Neuron (in vitro differentiated cells): Measurements from ENCODE around the gene ARHGAP22.

Experiments
- H2AFZ ChIP-seq: one replicate; pipeline ENCODE4 v1.6.1; 2013; ENCODE audit warnings: low read depth, mild to moderate bottlenecking, inconsistent platforms, low read length, moderate library complexity
- H3K27me3 ChIP-seq: one replicate; pipeline ENCODE4 v1.6.1; 2013; ENCODE audit warnings: low read length; ENCODE audit not compliant: insufficient read depth
- H3K36me3 ChIP-seq: one replicate; pipeline ENCODE4 v1.6.1; 2013; ENCODE audit warnings: low read length; ENCODE audit not compliant: insufficient read depth
- H3K4me1 ChIP-seq: one replicate; pipeline ENCODE4 v1.6.1; 2013; ENCODE audit warnings: low read length; ENCODE audit not compliant: insufficient read depth
- H3K4me3 ChIP-seq: 2 replicates; pipeline ENCODE4 v1.5.1; 2013; ENCODE audit warnings: mild to moderate bottlenecking, low read length, moderate library complexity
- H3K9me3 ChIP-seq: one replicate; pipeline ENCODE4 v1.6.1; 2013; ENCODE audit warnings: low read length

Gene ARHGAP22

GRCh38 chr10:48547061-48547895 lies 57.6 kb downstream of the ARHGAP22 start:
- no peaks in the 10 kb centered on the region for H3K27me3 ChIP-seq
- no peaks in the 10 kb centered on the region for H3K36me3 ChIP-seq
- H3K9me3 ChIP-seq, result no peaks in the 10 kb centered on the region
- H3K4me3 ChIP-seq, result no peak overlapping the region
- peaks cover 1% of the 10 kb centered on the region for H3K4me1 ChIP-seq
- H2AFZ ChIP-seq, result no peak overlapping the region

GRCh38 chr10:48545462-48546145 lies 59.3 kb downstream of the ARHGAP22 start:
- Histone ChIP-seq H3K27me3 (no peaks in the 10 kb centered on the region), H3K9me3 (no peaks in the 10 kb centered on the region), H2AFZ (no peak overlapping the region), H3K4me1 (peaks cover 1% of the 10 kb centered on the region), H3K36me3 (no peaks in the 10 kb centered on the region), H3K4me3 (no peak overlapping the region)

- no peak overlapping the region for H3K4me3 ChIP-seq
Measured at GRCh38 chr10:48543182-48543844, 61.6 kb downstream of the ARHGAP22 start.

DNA sequence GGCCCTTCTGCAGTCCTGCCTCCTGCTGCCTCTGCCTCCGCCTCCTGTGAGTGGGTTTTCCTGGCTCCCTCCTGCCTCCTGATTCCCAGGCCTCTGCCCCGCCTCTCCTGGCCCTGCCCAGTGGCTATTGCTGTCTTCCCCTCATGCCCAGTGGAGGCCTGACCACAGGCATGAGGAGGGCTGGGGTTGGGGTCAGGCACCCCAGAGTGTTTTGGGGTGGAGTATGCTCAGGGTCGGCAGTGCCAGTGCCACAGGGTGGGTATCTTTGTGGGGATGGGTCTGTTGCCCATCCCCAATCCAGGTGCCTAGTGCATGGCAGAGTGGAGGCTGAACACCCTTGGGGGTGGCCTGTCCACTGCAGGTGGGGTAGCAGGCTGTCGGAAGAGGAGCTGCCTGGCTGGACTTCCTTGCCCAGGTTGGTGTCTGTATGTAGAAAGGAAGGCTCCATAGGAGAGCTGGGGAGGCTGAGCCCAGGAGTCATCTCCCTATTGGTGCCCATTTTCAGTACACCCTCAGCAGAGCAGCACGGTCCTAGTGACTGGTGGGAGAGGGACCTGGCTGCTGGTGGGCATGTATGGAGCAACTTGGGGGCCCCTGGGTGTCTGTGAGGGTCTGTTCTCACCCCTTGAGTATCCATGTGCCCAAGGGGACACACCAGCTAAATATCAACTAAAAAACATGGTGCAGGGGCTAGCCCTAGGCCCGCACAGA lies 62.2 kb downstream of the ARHGAP22 start:
- Histone ChIP-seq H3K36me3 (no peaks in the 10 kb centered on the region), H3K4me3 (no peak overlapping the region), H3K27me3 (no peaks in the 10 kb centered on the region), H3K9me3 (no peaks in the 10 kb centered on the region), H3K4me1 (peaks cover 1% of the 10 kb centered on the region), H2AFZ (no peak overlapping the region)

More at GRCh38 chr10:48543182-48543844, 61.6 kb downstream of the ARHGAP22 start:
- Histone ChIP-seq H3K4me1 (peaks cover 1% of the 10 kb centered on the region), H2AFZ (no peak overlapping the region), H3K9me3 (no peaks in the 10 kb centered on the region), H3K36me3 (no peaks in the 10 kb centered on the region), H3K27me3 (no peaks in the 10 kb centered on the region)

- Histone ChIP-seq H2AFZ (no peak overlapping the region), H3K4me3 (no peak overlapping the region), H3K4me1 (peaks cover 12% of the 10 kb centered on the region), H3K9me3 (no peaks in the 10 kb centered on the region), H3K27me3 (no peaks in the 10 kb centered on the region), H3K36me3 (no peaks in the 10 kb centered on the region)
Measured at GRCh38 chr10:48541144-48541795, 63.6 kb downstream of the ARHGAP22 start.

- Histone ChIP-seq H3K27me3 (no peaks in the 10 kb centered on the region), H3K9me3 (no peaks in the 10 kb centered on the region), H3K4me1 (peaks cover 22% of the 10 kb centered on the region), H3K4me3 (no peak overlapping the region), H2AFZ (no peak overlapping the region), H3K36me3 (no peaks in the 10 kb centered on the region)
Measured at GRCh38 chr10:48538611-48539010, 66.3 kb downstream of the ARHGAP22 start.

DNA sequence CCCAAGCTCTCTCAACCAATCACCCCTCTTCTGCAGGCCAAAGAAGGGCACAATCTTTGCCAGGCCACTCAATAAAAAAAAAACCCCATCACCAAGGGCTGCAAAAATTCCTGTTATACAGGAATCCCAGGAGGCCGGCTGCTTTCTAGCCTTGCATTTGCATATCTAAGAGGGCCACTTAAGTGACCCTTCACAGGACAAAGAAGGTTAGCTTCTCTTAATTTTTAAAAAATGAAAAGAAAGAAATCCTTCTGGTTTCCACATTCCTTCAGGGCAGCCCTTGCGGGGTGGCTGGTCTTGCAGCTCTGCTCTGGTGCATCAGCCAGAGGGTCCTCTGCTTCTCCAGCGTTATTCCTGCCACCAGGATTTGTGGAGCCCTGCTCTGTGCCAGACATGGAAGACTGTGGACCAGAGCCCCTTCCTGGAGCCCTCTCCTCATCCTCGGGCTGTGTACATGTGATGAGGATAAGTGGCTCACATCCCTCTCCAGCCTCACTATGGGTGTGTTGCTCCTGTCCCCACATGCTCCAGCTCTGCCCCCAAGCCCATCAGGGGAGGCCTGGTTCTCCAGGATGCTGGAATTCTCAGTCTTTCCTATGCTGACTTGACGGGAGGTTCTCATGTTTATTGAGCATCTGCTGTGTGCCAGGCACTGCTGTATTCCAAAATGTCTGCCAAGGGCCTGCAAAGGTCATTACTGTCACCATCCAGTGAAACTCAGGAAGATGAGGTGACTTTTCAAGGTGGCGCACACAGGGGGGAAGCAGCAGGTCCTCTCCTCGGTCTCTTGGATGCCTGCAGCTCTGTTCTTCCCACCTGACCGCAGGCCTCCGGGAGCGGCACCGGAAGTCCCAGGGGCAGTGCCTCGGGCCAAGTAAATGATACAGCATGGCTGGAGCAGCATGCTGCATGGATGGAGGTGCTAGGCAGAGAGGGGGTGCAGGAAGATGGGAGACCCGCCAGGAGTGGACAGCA lies 67.7 kb downstream of the ARHGAP22 start:
- Histone ChIP-seq H3K4me1 (peaks cover 21% of the 10 kb centered on the region), H3K36me3 (no peaks in the 10 kb centered on the region), H3K4me3 (no peak overlapping the region), H2AFZ (no peak overlapping the region), H3K9me3 (no peaks in the 10 kb centered on the region), H3K27me3 (no peaks in the 10 kb centered on the region)

DNA sequence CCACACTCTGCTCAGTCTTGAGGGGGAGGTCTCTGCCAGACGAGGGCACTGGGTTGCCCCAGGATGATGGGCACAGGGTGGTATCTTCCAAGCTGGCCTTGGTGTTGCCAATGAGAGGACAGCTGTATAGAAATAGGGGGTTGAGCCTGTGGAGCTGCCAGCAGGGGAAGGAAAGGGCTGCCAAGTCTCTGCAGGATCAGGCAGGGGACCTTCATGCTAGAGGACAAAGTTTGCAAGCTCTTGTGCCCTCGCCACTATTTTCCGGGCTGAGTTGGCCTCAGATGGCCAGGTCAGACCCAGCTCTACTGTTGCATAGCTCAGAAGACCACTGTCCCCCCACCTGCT lies 68.7 kb downstream of the ARHGAP22 start:
- no peaks in the 10 kb centered on the region for H3K9me3 ChIP-seq
- no peak overlapping the region for H2AFZ ChIP-seq
- H3K4me1 ChIP-seq, result peaks cover 21% of the 10 kb centered on the region
- no peak overlapping the region for H3K4me3 ChIP-seq
- no peaks in the 10 kb centered on the region for H3K36me3 ChIP-seq
- H3K27me3 ChIP-seq, result no peaks in the 10 kb centered on the region

DNA sequence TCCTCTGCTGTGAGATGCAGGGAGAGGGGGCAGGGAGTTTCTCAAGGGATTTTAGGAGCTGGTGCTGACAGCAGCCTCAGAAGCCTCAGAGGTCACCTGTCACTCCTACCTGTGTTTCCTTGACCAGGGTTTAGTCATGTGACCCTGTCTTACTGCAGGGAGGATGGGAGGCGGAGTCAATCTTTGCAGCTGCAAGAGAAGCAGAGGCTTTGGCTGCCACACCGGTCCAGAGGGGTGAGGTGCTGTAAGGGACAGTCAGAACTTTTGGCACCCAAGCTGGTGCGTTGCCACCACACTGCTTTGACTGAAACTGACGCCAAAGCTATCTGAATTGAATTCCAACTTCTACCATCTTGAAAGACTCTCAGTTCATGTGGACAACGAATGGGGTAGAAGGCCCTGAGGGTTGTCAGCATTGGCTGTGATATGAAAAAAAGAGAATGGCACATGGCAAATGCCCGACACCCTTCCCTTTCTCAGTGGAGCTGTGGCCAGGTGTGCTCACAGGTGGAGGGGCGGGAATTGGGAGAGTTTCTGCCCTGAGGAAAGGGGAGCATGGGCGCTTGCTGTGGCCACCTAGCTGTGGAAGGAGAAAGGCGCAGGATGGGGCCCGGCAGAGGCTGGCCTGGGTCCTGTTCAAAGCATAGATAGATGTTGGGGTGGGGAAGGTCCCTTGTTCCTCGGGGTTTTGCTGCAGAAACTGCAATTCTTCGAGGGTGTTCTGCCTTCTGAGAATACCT lies 69.3 kb downstream of the ARHGAP22 start:
- Histone ChIP-seq H3K4me1 (peaks cover 21% of the 10 kb centered on the region), H2AFZ (no peak overlapping the region), H3K9me3 (no peaks in the 10 kb centered on the region), H3K27me3 (no peaks in the 10 kb centered on the region), H3K36me3 (no peaks in the 10 kb centered on the region), H3K4me3 (no peak overlapping the region)

DNA sequence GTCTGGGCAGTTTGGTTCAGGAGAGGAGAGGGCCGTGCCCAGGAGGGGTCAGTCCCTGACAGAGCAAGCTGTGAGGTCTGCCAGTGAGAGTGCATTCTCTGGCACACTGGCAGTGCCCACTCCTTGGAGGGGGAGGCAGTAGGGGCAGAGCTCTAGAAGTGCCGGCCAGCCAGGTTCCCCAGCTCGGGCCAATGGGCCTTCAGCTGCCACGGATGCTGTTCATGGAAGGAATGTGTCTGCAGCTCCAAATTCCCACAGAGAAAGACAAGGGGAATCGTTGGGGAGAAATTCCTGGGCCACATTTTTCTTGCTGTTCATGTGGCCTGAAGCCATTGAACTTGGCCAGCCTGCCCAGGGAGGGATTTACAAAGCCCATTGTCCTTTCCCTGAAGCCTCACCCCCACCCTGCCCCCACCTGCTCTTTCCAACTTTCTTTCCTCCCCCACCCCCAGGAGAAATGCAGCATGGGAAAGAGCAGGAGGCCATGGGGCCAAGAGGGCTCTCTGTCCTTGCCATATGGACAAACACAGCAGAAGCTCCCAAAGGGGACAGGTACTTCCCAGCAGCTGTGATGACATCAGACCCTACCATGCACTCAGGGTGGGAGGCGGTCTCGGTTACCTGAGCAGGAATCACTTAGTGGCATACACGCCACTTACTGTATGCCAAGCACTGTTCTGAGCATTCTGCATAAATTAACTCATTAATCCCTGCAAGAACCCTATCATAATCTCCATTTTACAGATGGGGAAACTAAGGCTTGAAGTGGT lies 70.7 kb downstream of the ARHGAP22 start:
- Histone ChIP-seq H3K4me1 (peaks cover 21% of the 10 kb centered on the region), H3K4me3 (no peak overlapping the region), H3K27me3 (no peaks in the 10 kb centered on the region), H3K9me3 (no peaks in the 10 kb centered on the region), H3K36me3 (no peaks in the 10 kb centered on the region), H2AFZ (no peak overlapping the region)

DNA sequence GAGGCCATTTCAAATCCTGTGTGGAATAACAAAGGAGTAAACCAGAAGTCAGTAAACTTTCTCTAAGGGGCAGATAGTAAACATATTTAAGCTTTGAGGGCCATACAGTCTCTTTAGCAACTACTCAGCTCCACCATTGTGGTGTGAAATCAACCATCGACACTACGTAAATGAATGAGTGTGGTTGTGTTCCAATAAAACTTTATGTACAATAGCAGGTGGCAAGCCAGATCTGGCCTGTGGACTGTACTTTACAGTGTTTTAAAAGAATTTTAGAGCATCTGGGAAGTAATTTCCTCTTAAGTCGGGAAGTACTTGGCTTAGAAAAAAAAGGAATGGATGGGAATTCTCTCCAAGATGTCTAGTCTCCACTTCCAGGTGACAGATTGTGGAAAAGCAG lies 71.3 kb downstream of the ARHGAP22 start:
- H2AFZ ChIP-seq, result no peak overlapping the region

More for the DNA sequence above, 71.3 kb downstream of the ARHGAP22 start:
- Histone ChIP-seq H3K27me3 (no peaks in the 10 kb centered on the region), H3K4me1 (peaks cover 21% of the 10 kb centered on the region), H3K9me3 (no peaks in the 10 kb centered on the region), H3K4me3 (no peak overlapping the region), H3K36me3 (no peaks in the 10 kb centered on the region)
